ENCODE measurements around the gene CCL15. TPM values are rescaled to one million over a fixed set of nuclear protein-coding genes. Genes with fewer than 3 reads are reported as not detected.

Gene CCL15
- total RNA-seq, 4 donors from 2014 or later, result not detected

DNA sequence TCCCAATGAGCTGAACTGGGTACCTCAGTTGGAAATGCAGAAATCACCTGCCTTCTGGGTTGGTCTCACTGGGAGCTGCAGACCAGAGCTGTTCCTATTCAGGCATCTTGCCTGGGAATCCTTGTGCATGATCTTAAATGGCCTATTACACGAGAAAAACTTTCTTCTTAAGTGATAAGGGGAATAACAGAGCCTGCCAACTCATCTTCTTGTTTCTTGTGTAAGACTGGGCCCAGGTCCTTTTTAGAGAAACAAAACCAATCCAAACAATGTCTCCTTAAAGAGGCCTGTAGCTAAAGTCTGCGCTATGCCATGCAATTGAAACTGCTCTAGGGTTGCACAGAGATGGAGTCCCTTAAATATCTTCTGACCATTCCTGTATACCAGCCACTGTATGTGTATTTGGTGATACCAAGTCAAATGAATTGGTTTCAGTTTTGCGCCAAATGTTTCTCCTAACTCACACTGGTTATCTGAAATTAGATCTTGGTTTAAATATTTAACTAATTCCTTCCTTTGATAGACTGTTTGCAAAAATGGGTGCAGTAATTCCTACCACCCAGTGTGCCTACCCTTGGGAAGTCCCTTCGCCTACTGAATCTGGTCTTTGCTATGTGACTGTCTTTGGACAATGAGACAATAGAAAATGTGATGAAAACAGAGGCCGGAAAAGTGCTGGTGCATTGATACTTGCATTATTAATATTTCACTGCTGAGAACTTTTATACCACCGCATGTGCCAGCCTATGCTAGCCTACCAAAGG is 22.9 kb upstream of the CCL15 start:
- no peak for TF ChIP-seq CTCF (IDR thresholded peaks at IDR 0.05; ENCODE audit: low read depth)

DNA sequence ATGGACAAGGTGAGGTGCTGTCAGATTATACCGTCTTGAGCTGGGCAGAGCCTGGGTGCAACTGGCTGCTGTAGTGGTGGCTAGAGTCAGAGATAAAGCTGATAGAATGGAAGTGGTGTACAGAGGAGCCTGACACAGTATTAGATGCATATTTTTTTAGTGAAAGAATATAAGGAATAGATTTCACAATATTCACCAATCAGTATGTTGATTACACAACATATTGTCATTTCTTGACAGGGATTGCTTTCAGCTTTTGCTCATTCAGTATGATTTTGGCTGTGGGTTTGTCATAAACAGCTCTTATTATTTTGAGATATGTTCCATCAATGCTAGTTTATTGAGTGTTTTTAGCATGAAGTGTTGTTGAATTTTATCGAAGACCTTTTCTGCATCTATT is 18.1 kb upstream of the CCL15 start:
- TF ChIP-seq CTCF (IDR thresholded peaks at IDR 0.05; ENCODE audit: low read depth), result no peak

- no peak for TF ChIP-seq CTCF (IDR thresholded peaks at IDR 0.05; ENCODE audit: low read depth)
Observed at GRCh38 chr17:36017799-36018198, 16.4 kb upstream of the CCL15 start, which contains the start of gene CCL23. Gene CCL23 (minus strand): TSS chr17:36017972. CDS start chr17:36017897, 75 bp downstream.

DNA sequence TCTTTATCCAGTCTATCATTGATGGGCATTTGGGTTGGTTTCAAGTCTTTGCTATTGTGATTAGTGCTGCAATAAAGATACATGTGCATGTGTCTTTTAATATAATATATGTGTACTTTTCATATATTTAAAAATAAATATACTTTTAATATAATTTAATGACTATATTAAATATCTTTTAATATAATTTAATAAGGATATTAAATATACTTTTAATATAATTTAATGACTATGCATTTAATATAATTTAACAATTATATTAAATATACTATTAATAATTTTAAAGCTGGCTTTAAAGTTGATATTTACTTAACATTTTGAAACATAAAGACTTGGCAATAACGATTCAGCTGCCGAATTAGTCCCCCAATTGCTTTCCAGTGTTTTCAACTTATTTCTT is 15.2 kb upstream of the CCL15 start:
- TF ChIP-seq CTCF (IDR thresholded peaks at IDR 0.05; ENCODE audit: low read depth), result no peak

GRCh38 chr17:36014946-36015345 is 13.6 kb upstream of the CCL15 start:
- TF ChIP-seq CTCF (IDR thresholded peaks at IDR 0.05; ENCODE audit: low read depth), result no peak

DNA sequence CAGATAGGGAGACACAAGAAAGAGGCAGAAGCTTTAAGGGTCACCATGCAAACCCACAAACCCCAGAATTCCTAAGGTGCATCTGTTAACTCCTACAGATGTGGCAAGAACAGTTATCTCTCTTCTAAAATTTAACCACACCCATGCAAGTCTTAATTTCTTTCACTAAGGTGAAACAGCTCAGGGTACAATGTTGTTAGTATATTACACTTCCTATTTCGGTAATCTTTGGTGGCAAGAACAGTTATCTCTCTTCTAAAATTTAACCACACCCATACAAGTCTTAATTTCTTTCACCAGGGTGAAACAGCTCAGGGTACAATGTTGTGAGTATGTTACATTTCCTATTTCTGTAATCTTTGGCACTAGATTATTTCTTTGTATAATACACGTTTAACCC is 9.8 kb upstream of the CCL15 start:
- TF ChIP-seq CTCF (IDR thresholded peaks at IDR 0.05; ENCODE audit: low read depth), result no peak

GRCh38 chr17:36008998-36009665 is 7.8 kb upstream of the CCL15 start:
- TF ChIP-seq CTCF (IDR thresholded peaks at IDR 0.05; ENCODE audit: low read depth), result no peak
